ENCODE results near the gene STUM.
"Not testable (repeated sequence)": the region's sequence is repeated elsewhere in the genome, so short reads cannot be mapped to it uniquely, and the experiment has no call there.

The STUM gene

DNA sequence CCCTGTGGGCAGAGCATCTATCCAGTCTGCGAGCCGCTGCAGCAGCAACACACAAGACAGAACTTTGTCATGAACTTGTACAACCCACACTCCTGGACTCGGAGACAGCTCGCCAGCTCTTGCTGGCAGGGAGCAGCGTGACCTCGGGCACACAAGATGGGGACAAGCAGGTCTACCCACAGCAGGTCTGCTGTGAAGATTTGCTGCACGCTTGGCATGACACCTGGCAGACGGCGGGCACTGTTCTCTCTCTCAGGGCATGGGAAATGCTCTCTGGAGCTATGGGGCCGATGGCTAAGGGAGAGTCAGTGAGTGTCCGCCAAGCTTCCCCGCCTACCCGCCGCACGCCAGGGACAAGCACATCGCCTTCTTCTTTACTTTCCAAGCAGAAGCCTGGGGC lies 90.0 kb downstream of the STUM start:
- TF ChIP-seq, protein P1, sequence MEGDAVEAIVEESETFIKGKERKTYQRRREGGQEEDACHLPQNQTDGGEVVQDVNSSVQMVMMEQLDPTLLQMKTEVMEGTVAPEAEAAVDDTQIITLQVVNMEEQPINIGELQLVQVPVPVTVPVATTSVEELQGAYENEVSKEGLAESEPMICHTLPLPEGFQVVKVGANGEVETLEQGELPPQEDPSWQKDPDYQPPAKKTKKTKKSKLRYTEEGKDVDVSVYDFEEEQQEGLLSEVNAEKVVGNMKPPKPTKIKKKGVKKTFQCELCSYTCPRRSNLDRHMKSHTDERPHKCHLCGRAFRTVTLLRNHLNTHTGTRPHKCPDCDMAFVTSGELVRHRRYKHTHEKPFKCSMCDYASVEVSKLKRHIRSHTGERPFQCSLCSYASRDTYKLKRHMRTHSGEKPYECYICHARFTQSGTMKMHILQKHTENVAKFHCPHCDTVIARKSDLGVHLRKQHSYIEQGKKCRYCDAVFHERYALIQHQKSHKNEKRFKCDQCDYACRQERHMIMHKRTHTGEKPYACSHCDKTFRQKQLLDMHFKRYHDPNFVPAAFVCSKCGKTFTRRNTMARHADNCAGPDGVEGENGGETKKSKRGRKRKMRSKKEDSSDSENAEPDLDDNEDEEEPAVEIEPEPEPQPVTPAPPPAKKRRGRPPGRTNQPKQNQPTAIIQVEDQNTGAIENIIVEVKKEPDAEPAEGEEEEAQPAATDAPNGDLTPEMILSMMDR (conservative IDR thresholded peaks at IDR 0.05; ENCODE audit: low read depth, low read length) = no peak
- no peak for DNase-seq (ENCODE audit: low read depth)
- no peak overlapping the region for H3K4me3 ChIP-seq (ENCODE audit: low read length)

DNA sequence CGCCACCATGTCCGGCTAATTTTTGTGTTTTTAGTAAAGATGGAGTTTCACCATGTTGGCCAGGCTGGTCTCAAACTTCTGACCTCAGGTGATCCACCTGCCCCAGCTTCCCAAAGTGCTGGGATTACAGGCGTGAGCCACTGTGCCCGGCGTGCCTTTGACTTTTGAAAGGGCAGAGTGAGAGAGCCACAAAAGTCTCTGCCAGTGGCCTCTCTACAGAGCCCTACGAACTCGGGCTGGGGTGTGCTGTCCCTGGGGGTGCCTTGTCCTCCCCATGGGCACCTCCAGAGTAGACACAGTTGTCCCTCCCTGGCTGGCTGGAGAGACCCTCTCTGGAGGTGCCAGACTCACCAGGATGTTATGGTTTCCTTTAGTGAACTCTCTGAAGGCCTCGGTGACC lies 90.6 kb downstream of the STUM start:
- not testable (repeated sequence) for H3K4me3 ChIP-seq (ENCODE audit: low read length); DNase-seq (ENCODE audit: low read depth)

DNA sequence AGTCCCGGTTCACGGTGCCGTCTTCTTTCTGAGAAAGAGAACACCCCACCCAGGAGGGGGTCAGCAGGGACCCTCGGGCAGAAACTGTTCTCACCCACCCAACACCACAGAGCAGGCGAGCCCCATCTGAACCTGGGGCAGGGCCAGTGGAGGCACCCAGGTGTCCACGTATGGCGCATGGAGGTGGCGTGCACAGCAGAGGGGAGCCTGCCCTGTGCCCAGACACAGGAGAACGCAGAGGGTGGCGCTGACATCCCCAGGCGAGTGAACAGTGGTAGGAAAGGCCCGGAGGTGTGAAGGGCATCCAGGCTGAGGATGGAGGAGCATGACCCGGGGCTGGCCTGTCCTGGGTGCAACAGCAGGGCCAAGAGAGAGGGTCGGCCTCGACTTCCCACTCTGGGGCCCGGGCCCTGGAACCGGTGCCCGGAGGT lies 91.1 kb downstream of the STUM start:
- TF ChIP-seq, protein P1 (conservative IDR thresholded peaks at IDR 0.05; ENCODE audit: low read depth, low read length) = no peak
- H3K4me3 ChIP-seq (ENCODE audit: low read length) = no peak overlapping the region
- DNase-seq (ENCODE audit: low read depth) = no peak

DNA sequence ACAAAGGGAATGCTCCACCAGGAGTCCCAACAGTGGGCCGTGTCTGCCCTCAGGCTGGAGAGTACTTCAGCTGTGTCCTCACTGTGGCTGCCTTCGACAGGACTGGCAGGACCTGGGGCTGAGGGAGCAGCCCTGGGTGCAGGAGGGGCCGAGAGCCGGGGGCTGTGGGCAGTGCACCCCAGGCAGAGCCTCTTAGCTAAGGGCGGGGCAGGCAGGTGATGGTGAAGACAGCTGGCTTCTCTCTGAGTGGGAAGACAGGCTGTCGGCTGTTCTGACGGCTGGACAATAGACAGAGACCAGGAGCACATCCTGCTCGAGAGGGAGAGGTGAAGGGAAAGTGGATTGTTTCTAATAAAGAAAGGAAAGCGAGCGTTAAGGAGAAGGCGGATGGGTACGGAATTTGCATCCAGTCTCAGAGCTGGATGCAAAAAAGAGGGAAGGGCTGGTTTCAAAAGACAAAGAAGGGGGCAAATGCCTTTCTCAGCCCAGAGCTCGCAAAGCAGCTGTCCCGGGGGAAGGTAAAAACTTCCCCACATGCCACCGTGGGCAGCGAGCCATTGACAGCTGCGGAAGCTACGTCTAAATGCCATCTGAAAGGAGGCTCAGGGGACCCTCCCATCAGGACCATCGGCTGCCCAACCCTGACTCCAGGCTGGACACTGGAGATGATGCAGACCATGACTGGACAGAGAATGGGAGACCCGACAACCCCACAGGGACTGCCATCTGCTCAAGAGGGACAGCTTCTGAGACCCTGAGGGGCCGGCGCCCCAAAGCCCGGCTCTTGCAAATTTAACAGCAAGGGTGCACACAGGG lies 92.0 kb downstream of the STUM start:
- no peak overlapping the region for H3K4me3 ChIP-seq (ENCODE audit: low read length)
- no peak for DNase-seq (ENCODE audit: low read depth)
- TF ChIP-seq, protein P1 (conservative IDR thresholded peaks at IDR 0.05; ENCODE audit: low read depth, low read length) = no peak

DNA sequence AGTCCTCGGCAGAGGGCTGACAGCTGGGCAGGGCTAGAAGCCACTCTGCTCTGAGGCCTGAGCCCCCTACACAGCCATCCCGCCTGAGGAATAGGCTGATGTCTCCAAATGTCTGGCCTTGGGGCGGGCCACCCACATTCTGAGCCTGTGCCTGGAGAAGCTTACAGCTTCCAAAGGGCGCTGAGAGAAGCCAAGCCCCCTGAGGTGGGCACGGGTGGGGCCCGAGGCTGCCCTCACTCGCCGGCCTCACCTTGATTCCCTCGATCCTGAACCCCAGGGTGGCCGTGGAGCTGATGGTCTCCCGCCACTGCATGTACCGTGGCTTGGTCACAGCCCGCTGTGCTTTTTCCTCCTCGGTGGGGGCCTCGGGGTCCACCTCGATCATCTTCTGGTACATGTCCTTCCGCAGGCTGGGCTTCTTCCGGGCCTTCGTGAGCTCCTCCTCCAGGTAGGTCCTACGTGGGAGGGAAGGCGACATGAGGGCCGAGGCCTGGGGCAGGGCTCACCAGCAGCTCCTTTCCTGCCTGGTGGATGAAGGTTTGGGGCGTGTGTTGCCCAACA lies 93.2 kb downstream of the STUM start:
- TF ChIP-seq, protein P1 (conservative IDR thresholded peaks at IDR 0.05; ENCODE audit: low read depth, low read length) = no peak
- no peak for DNase-seq (ENCODE audit: low read depth)
- H3K4me3 ChIP-seq (ENCODE audit: low read length) = no peak overlapping the region

DNA sequence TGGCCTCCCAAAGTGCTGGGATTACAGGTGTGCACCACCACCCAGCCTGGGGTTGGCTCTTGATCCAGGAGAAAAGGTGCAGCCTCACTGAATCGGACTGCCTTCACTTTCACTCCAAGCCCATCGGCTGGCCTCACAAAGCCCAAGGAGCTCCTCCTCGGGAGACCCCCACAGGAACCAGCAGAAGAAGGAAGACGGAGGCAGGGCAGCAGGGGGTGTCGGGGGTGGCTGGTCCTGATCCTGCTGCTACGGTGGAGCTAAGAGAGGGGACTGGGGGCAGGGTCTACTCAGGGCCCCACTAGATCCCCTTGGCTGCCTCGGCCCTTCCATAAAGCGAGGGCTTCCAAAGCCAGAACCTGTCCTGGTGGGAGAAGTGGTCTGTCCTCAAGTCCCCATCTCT lies 93.9 kb downstream of the STUM start:
- DNase-seq (ENCODE audit: low read depth) = no peak
- TF ChIP-seq, protein P1 (conservative IDR thresholded peaks at IDR 0.05; ENCODE audit: low read depth, low read length) = no peak
- no peak overlapping the region for H3K4me3 ChIP-seq (ENCODE audit: low read length)

DNA sequence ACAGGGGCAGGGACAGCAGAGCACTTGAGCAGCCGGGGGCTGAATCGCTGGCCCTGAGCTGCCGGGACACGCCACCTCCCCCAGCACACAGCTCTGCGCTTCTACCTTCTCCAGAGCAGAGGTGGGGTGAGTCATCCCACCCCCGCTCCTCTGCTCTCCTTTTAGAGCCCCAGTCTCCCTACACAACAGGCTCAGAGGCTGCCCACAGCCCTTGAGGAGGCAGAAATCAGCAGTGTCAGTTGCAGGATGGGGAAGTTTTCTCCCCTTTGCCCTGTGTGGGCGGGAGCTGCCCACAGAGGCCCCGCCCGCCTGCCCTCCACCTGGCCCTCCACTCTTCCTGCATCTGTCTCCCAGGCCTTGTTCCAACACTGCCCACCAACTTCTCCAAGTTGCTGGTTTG lies 94.6 kb downstream of the STUM start:
- H3K4me3 ChIP-seq (ENCODE audit: low read length) = no peak overlapping the region
- no peak for DNase-seq (ENCODE audit: low read depth)
- TF ChIP-seq, protein P1 (conservative IDR thresholded peaks at IDR 0.05; ENCODE audit: low read depth, low read length) = no peak
